ENCODE results near the gene MUC2. TPM values are rescaled to one million over a fixed set of nuclear protein-coding genes. Genes with fewer than 3 reads are reported as not detected.

Gene MUC2
- total RNA-seq, 1 experiment from 2014 or later = 0.04 TPM

GRCh38 chr11:1106387-1106786 is 31.7 kb downstream of the MUC2 start:
- Histone ChIP-seq H2AFZ (no peak overlapping the region), H3K9me3 (ENCODE audit: insufficient read depth, low read depth) (no peaks in the 10 kb centered on the region), H3F3A (ENCODE audit: insufficient read depth, low read depth) (no peaks in the 10 kb centered on the region), H3K79me2 (ENCODE audit: low read depth) (no peaks in the 10 kb centered on the region), H3K4me2 (no peak overlapping the region), H3K9me2 (ENCODE audit: insufficient read depth) (no peaks in the 10 kb centered on the region), H3K4me3 (no peak overlapping the region), H3K27ac (no peak overlapping the region), H4K20me1 (ENCODE audit: insufficient read depth) (no peaks in the 10 kb centered on the region), H3K36me3 (ENCODE audit: low read depth) (no peaks in the 10 kb centered on the region), H3K4me1 (replicated peaks; ENCODE audit: insufficient read depth) (no peaks in the 10 kb centered on the region), H3K27me3 (ENCODE audit: insufficient read depth, low read depth) (peaks cover 15% of the 10 kb centered on the region)
- intact Hi-C loops (cut with micrococcal nuclease; ENCODE audit: unreplicated experiment) = no loop called here
- DNase-seq = no peak
- TF ChIP-seq EZH2 (IDR thresholded peaks at IDR 0.05; ENCODE audit: low read depth) = no peak
- no peak for TF ChIP-seq CTCF (conservative IDR thresholded peaks at IDR 0.05)
- ChIA-PET POLR2A (ENCODE audit: unreplicated experiment) (no interaction called here), CTCF (no interaction called here)
- no TSS peak for BruUV-seq (replicated peaks)

GRCh38 chr11:1107316-1108245 is 32.9 kb downstream of the MUC2 start:
- Histone ChIP-seq H3K9me3 (ENCODE audit: insufficient read depth, low read depth) (no peaks in the 10 kb centered on the region), H3K27me3 (ENCODE audit: insufficient read depth, low read depth) (peaks cover 9% of the 10 kb centered on the region; the same call in 1 of the 2 replicates), H3K9me2 (ENCODE audit: insufficient read depth) (no peaks in the 10 kb centered on the region), H3K79me2 (ENCODE audit: low read depth) (no peaks in the 10 kb centered on the region), H4K20me1 (ENCODE audit: insufficient read depth) (no peaks in the 10 kb centered on the region), H3K27ac (no peak overlapping the region), H3K4me2 (no peak overlapping the region), H2AFZ (no peak overlapping the region), H3K36me3 (ENCODE audit: low read depth) (no peaks in the 10 kb centered on the region), H3K4me3 (no peak overlapping the region), H3K4me1 (replicated peaks; ENCODE audit: insufficient read depth) (no peaks in the 10 kb centered on the region), H3F3A (ENCODE audit: insufficient read depth, low read depth) (no peaks in the 10 kb centered on the region)
- no peak for TF ChIP-seq EZH2 (IDR thresholded peaks at IDR 0.05; ENCODE audit: low read depth)
- no peak for TF ChIP-seq CTCF (conservative IDR thresholded peaks at IDR 0.05)
- intact Hi-C loops (cut with micrococcal nuclease; ENCODE audit: unreplicated experiment) = no loop called here
- no peak for DNase-seq
- no TSS peak for BruUV-seq (replicated peaks)
- ChIA-PET CTCF (no interaction called here), POLR2A (ENCODE audit: unreplicated experiment) (no interaction called here)

GRCh38 chr11:1108246-1108900 is 33.7 kb downstream of the MUC2 start:
- intact Hi-C loops (cut with micrococcal nuclease; ENCODE audit: unreplicated experiment) = no loop called here
- Histone ChIP-seq H3K36me3 (ENCODE audit: low read depth) (no peaks in the 10 kb centered on the region), H3K9me2 (ENCODE audit: insufficient read depth) (no peaks in the 10 kb centered on the region), H2AFZ (no peak overlapping the region), H3K4me2 (no peak overlapping the region), H3K9me3 (ENCODE audit: insufficient read depth, low read depth) (no peaks in the 10 kb centered on the region), H3K27me3 (ENCODE audit: insufficient read depth, low read depth) (0 out of 2 replicates have a peak, but pooled peaks cover 7% of the 10 kb centered on the region), H3K79me2 (ENCODE audit: low read depth) (no peaks in the 10 kb centered on the region), H3K4me1 (replicated peaks; ENCODE audit: insufficient read depth) (no peaks in the 10 kb centered on the region), H3F3A (ENCODE audit: insufficient read depth, low read depth) (peaks cover under 1% of the 10 kb centered on the region; the same call in 1 of the 2 replicates), H4K20me1 (ENCODE audit: insufficient read depth) (no peaks in the 10 kb centered on the region), H3K4me3 (no peak overlapping the region), H3K27ac (no peak overlapping the region)
- no peak for TF ChIP-seq CTCF (conservative IDR thresholded peaks at IDR 0.05)
- TF ChIP-seq EZH2 (IDR thresholded peaks at IDR 0.05; ENCODE audit: low read depth) = no peak
- POLR2A ChIA-PET (ENCODE audit: unreplicated experiment) = no interaction called here
- BruUV-seq (replicated peaks) = no TSS peak
- CTCF ChIA-PET = no interaction called here
- no peak for DNase-seq

Measured in PC-9 (cell line).